SK-MEL-5 (cell line): ENCODE data around the gene DYRK1B. TPM values are rescaled to one million over a fixed set of nuclear protein-coding genes. Genes with fewer than 3 reads are reported as not detected.
"Not testable (repeated sequence)": the region's sequence is repeated elsewhere in the genome, so short reads cannot be mapped to it uniquely, and the experiment has no call there.

Experiments
- DNase-seq: peaks from one replicate; pipeline ENCODE4 v3.0.0-alpha.2; 2016; ENCODE audit warnings: low read depth, low spot score
- in situ Hi-C: cut with HindIII; loops from 2 replicates; pipeline ENCODE4 v1.10.0; 2016; ENCODE audit warnings: low sequenced_read_pairs, high pct_unique_total_duplicates, low pct_unique_long_range_greater_than_20kb
- polyA plus RNA-seq, 2 experiments: library from polyadenylated mRNA; depleted of rRNA; stranded (reverse); fragments of >200 nt; gene quantifications; 2 replicates each; pipeline ENCODE4 v1.2.3, GENCODE V29; 2015
- total RNA-seq: library from RNA; depleted of rRNA; stranded (reverse); fragments of >200 nt; shearing (Covaris generic); gene quantifications from 2 replicates; pipeline ENCODE4 v1.2.3, GENCODE V29; 2014; rRNA removed

DYRK1B gene
- total RNA-seq, result 7.6 and 9.0 TPM in 2 replicates
- polyA plus RNA-seq (2015; cell fraction: cytosol; rRNA removed), result 13.7 and 14.0 TPM in 2 replicates
- 5.6 and 32.5 TPM in 2 replicates for polyA plus RNA-seq (2015; cell fraction: nucleus; rRNA removed)

DNA sequence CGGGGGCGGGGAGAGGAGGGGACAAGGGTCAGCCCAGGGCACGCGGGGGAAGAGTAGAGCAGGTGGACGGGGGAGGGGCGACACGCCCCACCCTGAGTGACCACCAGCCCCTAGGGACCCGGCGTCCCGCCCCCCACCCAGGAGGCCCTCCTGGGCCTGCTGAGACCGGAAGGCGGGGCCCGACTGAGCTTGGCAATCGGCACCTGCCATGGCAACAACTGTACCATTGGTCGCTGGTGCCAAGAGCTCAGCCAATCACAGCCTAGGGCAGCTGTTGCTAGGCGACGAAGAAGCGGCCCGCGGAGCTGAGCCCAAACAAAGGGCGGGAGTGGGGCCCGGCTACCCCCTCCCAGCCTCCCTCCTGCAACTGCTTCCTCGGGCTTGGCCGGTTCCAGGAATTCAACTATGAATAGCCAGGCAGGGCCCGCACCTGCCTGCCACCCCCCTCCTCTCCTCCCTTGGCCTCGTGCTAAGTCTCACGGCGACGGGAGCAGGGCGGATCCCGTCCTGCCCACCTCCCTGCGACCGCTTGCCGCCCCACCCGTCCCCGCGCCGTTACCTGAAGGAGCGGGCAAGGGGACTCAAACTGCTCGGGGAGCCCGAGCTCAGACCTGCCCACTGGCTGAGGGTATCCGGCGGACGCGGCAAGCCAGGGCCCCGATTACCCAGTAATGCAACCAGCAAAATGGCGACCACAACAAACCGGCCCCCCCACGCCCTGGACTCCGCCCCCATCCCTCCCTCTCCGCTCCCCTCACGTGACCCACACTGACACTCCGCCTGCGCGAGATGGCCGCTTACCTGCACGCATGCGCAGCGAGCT is at the start of gene DYRK1B:
Gene DYRK1B, minus strand, starts transcription at position 699 of the 823 bp plus-strand sequence. CDS start 2,295 bp downstream, outside the sequence.
- in situ Hi-C loops, result no loop called here
- DNase-seq, result peak; percentile 98

DNA sequence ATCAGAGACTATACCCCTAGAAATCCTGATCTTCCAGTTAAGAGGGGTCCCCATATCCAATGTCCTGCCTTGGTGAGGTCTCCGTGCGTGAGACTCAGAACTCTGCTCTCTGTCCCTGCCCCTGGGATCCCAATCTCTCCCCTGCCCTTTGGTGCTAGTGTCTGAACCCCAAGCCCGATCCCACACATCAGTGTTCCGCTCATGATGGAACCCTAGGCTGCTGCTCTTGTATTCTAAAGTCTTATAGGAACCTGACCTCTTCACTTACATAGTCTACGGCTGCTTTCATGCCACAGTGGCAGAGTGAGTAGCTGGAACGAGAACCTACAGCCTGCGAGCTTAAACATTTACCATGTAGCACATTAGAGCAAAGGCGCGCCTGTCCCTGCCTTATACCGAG is 48.7 kb upstream of the DYRK1B start:
- in situ Hi-C loops, DNase-seq: not testable (repeated sequence)

DNA sequence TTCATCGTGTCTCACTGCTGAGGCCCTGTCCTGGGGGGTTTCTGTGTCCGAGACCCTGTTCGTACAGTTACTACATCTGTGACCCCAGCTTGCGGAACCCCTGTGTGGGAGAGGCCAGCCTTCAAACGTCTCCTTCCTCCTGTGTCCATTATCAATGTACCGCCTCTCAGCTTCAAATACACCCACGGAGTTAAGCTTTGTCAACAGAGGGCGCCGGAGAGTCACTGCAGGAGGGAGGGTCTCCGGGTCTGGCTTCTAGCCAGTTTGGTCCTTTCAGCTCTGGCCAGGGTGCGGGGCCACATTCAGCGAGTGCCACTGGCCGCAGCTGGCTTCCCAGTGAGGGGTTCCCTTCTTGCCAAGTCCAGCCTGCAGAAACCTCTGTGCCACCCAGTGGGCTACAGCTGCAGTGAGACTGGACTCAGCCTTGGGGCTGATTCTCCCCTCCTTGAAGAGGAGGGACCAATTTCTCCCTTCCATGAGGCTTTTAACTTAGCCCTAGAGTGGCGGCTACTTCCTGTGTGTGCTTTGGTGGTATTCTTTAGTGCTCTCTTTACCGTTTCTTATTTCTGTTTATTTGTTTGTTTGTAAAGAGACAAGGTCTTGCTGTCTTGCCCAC is 47.6 kb upstream of the DYRK1B start:
- in situ Hi-C loops, result not testable (repeated sequence)
- peak; percentile 70 for DNase-seq

DNA sequence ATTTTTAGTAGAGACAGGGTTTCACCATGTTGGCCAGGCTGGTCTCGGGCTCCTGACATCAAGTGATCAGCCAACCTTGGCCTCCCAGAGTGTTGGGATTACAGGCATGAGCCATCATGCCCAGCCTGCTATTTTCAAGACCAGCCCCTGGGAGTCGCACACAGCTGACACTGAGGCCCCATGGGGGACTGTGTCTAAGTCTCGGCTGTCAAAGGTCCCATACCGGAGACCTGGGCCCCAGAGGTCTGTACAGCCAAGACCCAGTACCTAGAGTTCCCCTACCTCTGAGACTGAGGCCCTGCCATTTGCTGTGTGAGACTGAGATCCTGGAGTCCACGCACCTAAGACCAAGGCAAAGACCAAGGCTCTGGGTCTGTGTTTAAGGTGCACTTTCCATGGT is 46.3 kb upstream of the DYRK1B start:
- DNase-seq, in situ Hi-C loops: not testable (repeated sequence)

DNA sequence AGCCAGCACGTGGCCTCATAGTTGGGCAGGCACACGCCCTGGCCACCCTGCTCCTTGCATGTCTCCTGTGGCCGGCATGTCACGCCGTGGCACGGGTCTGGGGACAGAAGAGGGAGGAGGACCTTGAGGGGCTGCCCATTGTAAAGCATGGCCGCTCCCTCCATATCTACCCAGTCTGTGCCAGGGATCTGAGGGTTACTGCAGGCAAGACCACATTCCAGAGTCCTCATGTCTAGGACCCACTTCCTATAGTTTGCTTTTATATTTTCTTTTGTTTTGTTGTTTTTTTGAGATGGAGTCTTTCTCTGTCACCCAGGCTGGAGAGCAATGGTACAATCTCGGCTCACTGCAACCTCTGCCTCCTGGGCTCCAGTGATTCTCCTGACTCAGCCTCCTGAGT is 45.8 kb upstream of the DYRK1B start:
- in situ Hi-C loops, DNase-seq: not testable (repeated sequence)

DNA sequence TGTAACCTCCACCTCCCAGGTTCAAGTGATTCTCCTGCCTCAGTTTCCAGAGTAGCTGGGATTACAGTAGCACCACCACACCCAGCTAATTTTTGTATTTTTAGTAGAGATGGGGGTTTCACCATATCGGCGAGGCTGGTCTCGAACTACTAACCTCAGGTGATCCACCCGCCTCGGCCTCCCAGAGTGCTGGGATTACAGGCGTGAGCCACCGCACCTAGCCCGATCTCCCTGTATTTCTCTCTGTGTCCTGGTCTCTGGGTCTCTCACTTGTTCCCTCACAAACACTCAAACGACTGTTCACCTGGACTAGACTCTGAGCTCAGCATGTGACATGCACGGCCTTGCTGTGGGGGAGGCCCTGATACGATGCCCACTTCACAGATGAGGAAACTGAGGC is 44.9 kb upstream of the DYRK1B start:
- DNase-seq, in situ Hi-C loops: not testable (repeated sequence)

DNA sequence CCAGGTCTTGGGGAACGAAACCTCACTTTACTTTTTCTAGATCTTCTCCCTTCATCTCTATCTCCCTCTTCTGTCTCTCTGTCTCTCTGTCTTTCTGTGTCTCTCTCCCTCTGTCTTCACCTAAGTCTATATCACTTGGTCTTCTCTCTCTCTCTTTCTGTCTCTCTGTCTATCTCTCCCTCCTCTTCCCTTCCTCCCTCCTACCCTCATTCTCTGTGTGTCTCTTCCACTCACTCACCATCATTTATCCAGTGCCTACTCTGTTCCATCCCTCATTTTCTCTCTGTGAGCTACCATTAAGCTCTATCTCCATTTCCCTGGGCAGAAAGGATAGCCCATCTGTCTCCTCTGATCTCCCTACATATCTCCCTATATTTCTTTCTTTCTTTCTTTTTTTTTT is 44.4 kb upstream of the DYRK1B start:
- DNase-seq, result no peak
- in situ Hi-C loops, result no loop called here

DNA sequence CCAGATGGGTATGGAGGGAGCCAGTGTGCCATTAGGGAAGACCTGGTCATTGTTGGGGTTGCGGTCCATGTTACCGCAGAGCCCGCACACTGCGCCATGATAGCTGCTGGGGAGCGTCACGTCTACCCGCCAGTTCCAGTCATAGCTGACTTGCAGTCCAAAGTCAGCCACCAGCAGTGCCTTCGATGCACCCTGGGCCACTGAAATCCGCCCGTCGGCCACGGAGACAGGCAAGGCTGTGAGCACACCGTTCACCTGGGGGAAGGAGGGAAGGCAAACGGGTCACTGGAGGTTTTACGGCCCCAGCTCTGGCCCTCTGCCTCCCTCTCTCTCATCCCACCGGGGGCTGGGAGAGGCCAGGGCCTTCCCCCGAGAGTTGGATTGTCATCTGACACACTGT is 44.0 kb upstream of the DYRK1B start:
- DNase-seq, in situ Hi-C loops: not testable (repeated sequence)

DNA sequence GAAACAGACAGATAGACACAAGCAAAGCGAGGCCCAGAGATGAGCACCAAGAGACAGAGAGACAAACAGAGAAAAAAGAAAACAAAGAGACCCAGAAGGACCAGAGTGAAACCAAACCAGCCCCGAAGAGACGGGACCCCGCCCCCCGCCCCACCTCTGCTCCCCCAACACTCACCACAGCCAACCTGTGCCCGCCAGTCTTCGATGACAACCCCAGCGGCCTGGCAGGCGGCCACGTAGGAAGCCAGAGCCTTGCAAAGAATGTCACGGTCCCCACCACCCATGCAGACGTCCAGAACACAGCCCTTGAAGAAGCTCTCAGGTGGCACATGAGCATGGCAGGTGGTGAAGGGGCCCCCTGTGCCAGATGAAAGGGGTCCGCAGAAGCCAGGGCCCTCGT is 43.5 kb upstream of the DYRK1B start:
- in situ Hi-C loops, DNase-seq: not testable (repeated sequence)

DNA sequence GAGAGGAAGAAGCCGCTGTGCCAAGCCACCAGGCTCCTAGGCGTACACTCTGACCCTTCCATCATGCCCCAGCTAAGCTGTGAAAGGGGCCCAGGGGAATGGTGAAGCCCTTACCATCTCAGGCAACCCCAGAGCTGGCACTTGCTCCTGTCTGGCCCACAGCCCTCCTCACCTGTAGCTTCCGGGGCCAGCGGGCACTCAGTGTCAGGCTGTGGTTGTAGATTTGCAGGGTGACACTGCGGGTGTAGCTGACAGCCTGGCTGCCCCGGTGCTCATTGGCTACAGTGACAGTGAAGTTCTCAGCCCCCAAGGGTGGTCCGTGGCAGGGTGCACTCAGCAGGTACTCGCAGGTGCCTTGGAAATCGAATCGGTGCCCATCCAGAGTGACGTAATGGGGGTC is 42.5 kb upstream of the DYRK1B start:
- in situ Hi-C loops, DNase-seq: not testable (repeated sequence)

DNA sequence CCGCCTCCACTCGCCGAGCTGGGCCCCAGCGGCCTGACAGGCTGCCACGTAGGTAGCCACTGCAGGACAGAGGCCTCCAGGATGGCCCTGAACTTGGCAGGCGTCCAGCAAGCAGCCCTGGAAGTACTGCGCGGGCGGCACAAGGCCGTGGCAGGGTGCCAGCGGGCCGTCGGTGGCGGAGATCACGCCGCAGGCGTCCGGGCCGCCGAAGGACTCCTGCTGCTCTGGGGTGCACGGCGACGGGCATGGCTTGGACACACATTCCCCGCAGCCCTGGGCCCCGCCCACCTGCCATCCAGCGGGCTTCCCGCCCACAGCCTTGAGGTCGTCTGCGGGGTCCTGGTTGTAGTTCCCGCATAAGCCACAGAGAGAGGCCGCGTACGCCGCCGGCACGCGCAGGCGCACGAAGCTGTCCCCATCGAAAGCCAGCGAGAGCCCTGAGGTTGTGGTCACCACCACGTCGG is 41.5 kb upstream of the DYRK1B start:
- in situ Hi-C loops, DNase-seq: not testable (repeated sequence)

DNA sequence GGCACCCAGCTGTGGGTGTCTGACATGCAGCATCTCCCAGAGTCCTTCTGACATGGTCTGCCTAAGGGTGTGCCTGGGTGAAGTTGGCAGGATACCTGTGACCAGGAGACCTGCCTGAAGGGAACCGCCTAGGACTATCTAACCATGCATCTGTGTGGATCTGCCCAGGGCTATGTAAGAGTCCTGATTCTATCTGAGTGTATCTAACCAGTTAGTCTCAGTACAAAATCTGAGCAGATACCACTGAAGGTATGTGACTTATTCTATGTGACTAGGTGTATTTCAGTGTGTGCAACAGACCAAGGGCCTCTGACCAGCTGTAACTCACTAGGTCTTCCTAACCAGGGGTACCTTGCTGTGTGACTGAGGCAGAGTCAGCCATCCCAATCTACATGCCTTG is 40.4 kb upstream of the DYRK1B start:
- in situ Hi-C loops, result no loop called here
- no peak for DNase-seq

DNA sequence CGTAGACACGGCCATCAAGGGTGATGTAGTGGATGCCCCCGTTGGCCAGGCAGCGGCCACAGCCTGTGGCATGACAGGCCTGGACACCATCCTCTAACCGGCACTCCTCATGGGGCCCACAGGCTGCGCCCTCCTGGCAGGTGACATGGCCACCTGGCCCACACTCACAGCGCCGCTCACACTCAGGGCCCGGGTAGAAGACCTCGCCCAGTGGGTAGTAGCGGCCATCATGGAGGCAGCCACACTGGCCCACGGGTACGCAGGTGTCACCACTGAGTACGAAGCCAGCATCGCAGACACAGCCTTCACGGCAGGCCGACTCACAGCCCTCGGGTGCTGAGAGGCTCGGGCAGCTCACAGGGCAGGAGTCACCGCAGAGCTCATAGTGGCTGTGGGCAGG is 39.4 kb upstream of the DYRK1B start:
- DNase-seq, result no peak
- in situ Hi-C loops, result no loop called here

DNA sequence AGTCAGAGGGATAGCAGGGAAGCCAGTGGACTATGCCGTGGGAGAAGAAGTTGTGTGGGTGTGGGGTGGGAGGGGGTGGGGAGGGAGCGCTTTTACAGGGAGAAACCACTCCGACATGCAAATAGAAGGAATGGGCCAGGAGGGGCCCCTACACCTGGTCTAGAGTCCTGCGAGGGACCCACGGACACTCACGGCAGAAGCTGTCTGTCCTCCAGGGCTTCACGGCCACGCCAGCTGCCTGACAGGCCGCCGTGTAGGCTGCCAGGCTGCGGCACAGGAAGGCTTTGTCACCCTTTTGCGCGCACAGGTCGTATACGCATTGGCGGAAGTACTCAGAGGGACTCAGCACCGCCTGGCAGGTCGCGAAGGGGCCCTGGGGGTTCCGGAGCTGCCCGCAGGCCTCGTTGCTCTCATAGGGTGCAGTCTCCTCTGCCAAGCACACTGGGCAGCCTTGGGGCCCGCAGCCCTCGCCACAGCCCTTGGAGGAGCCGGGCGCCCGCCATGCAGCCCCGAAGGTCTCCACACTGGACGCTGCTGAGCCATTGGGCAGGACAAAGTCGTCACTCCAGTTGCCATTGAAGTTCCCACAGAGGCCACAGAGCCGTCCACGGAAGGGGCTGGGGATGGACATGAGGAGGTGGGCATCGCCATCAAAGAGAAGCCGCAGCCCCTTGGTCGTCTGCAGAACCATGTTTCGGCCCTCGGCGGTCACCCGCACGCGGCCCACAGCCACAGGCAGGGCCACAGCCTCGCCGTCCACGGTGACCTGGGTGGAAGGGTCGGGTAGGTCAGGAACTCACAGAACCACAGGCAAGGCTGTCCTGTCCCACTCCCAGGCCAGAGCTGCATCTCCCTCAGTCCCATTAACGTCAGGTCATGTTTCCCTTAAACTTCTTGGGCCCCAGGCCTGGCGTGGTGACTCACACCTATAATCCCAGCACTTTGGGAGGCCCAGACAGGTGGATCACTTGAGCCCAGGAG is 38.2 kb upstream of the DYRK1B start:
- no peak for DNase-seq
- in situ Hi-C loops, result no loop called here

DNA sequence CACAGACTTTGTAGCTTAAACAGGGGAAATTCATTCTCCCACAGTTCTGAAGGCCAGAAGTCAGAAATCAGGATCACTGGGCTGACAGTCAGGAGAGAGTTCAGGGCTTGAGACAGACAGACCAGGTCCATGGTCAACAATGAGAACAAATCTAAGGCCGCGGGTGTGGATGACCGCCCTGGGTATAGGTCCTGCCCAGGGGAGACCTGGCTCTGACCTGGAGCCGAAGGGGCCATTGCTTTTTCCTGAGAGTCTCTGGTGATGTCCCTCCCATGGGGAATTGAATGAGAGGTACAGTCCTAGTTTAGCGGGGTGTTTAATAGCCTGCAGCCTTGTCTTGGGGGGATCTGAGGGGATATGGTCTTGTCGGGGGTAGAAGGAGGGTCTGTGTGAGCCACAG is 37.4 kb upstream of the DYRK1B start:
- in situ Hi-C loops, result no loop called here
- no peak for DNase-seq

DNA sequence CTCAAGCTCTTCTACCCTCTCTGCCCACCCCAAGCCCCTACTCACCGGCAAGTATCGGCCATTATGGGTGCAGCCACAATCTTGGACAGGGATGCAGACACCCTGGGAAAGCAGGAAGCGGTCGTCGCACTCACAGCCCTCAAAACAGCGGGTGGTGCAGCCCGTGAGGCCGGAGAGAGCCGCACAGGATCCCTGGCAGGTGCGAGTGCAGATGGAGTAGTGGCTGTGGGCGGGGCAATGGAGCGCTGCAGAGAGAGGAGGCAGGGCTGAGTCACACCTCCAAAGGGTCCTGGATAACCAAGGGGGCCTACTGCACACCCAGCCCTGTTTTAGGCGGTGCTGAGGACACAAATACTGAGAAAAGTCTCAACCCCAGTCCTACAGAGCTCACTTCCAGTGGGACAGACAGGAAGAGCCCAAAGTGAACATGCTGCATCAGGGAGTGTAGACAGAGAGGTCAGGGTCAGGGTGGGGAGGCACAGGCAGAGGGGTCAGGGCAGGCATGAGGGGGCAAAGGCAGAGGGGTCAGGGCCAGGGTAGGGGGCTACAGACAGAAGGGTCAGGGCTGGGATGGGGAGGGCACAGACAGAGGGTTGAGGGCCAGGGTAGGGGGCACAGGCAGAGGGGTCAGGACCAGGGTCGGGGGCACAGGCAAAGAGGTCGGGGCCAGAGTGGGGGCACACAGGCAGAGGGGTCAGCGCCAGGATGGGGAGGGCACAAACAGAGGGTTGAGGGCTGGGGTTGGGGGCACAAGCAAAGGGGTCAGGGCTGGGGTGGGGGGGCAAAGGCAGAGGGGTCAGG is 36.4 kb upstream of the DYRK1B start:
- in situ Hi-C loops, result no loop called here
- no peak for DNase-seq

DNA sequence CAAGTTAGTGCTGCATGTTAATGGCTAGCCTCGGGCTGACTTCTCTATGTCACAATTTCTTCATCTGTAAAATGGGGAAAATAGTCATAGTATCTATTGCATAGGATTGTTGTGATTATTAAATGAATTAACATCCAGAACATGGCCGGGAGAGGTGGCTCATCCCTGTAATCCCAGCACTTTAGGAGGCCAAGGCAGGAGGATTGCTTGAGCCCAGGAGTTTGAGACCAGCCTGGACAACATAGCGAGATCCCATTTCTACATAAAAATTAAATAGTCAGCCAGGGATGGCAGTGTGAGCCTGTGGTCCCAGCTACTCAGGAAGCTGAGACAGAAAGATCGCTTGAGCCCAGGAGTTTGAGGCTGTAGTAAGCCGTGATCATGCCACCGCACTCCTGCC is 34.0 kb upstream of the DYRK1B start:
- in situ Hi-C loops, result no loop called here
- no peak for DNase-seq
